Retinal pigment epithelial cell (primary cell): ENCODE measurements around the gene IFIT5.

ENCODE experiments used
- DNase-seq: peaks from one replicate; pipeline ENCODE4 v3.0.0-alpha.2; 2010; ENCODE audit warnings: low read depth
- H3K4me3 ChIP-seq: 2 replicates; pipeline ENCODE4 v1.5.1; 2011; ENCODE audit warnings: mild to moderate bottlenecking, low read length, control low read depth, moderate library complexity
- CTCF ChIP-seq: conservative IDR thresholded peaks from 2 replicates; pipeline ENCODE4 v1.5.1; 2011; ENCODE audit warnings: low read depth, low read length, control low read depth, inconsistent platforms

Gene IFIT5

DNA sequence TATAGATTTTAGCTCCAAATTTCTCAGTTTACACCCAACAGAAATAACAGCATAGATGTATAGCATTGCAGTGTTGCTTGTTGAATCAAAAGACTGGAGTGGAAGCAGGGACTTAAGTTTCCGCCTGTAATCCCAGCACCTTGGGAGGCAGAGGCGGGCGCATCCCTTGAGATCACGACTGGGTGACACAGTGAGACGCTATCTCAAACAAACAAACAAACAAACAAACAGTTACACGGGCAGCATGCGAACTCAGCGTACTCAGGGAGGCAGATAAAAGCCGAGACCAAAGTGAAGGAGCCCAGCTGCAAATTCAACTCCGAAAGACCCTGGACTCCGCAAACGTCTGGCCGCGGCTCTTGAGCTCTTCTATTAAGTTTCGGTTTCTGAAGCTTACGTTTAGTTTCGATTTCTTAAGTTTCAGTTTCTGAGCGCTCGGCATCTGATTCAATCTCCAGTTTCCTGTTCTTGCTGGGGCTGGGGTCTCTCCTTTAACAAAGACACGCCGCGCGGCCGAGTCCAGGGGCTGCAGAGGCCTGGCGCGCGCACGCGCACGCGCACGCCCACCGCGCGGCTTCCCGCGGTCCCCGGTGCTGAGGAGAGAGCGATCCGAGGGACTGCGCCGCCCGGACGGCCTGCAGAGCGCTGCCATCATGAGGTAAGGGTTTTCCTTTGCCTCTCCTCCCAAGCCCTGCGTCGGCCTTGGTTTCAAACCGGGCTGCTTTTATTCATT, at the start of gene IFIT5:
IFIT5 (plus strand) TSS at position 423 of the 733 bp plus-strand sequence; CDS start at position 654, 231 bp downstream.
- DNase-seq, result no peak
- no peak for TF ChIP-seq CTCF
- H3K4me3 ChIP-seq, result peak within 1 kb of the TSS; percentile 86

DNA sequence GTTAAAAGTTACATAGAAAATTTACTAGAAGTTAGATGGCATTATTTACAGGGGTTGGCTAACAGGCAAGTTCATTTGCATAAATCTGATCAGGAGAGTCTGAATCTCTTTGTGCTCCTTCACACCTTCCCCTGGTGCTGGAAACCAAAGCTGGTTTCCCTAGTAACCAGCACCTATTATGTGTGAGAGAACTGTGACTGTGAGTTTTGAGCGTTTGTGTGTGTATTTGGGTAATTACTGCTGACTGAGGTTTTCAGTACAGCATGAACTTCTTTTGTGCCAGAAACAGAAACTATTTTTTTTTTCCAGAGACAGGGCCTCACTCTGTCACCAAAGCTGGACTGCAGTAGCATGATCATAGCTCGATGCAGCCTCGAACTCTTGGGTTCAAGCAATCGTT, 46.8 kb upstream of the IFIT5 start:
- no peak for DNase-seq
- TF ChIP-seq CTCF, result no peak
- H3K4me3 ChIP-seq, result no peak overlapping the region

DNA sequence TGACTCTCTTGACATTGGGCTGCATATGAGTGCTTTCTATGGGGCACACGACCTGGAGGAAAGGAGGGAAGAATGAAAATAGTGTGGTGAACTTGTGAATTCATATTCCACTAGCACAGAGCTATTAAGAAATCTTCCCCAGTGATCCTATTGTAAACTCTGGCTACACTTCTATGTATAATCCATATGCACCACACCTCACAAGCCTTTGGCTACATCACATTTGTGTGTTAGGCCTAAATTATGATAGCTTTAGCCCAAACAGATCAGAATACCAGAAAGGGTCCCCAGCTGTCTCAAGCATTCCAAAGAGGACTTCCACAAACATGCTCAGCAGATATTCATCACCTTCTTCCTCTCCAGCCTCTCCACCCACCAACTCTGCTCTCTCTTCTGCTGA, 46.2 kb upstream of the IFIT5 start:
- no peak for TF ChIP-seq CTCF
- no peak overlapping the region for H3K4me3 ChIP-seq
- DNase-seq, result no peak

DNA sequence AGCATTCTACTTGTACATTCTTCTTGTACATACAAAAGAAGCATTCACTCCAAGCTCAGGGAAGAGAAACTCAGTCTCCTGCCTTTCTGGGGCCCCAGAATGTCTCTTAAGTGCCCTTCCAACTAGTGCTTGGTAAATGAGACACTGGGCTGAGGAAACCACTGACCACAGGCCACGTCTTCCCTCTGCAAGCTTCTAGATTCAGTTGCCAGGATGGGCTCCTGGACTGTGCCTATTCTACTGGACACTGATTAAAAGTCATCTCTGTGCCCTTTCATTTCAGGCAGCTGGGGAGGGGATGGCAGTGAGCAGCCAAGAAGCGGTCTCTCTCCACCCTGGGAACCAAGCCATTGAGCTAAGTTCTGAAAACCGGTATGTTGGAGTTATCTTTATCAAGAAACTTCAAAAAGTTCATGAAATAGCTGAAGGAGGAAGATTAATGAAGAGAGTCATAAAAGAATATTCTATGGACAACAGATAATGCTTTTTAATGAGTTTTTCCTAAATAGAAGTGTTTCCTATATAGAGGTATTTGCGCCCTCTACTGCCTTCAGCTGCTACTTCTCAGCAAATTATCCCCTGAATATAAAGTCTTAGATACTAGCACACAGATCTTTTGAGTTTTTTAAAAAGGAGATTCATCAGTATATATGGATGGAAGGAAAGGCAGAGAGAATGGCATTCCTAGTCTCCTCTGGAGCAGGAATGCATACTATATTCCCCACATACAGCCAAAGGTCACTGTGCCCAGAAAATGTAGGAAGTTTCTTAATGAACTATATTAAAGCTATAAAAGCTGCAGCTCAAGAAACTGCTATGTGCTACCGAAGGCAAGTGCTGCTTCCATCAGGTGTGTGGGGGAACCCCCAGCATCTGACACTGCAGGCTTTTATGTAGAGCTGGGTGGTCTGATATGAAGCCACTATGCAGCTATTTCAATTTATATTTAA, 44.9 kb upstream of the IFIT5 start:
- no peak for DNase-seq
- peak; percentile 65 for TF ChIP-seq CTCF

DNA sequence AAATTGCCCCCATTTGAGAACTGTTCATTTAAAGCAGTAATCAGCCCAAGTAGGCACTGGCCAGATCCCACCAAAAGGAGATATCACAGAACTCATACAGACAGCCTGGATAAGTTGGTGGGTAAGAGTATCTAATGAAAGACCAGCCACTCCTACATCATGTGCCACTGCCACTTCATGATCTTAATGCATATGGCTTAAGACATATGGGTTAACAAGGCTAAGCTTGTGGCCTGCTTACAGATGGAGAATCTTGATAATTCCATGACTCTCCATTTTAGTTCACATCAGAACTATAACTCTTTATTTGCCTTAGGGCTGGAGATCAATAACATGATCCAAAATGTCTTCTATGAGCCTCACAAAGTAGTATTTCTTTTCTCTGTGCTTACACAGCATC, 43.3 kb upstream of the IFIT5 start:
- H3K4me3 ChIP-seq, result no peak overlapping the region
- DNase-seq, result no peak
- TF ChIP-seq CTCF, result no peak

More for the DNA sequence above, 44.9 kb upstream of the IFIT5 start:
- H3K4me3 ChIP-seq, result no peak overlapping the region

- no peak for TF ChIP-seq CTCF
- DNase-seq, result no peak
- H3K4me3 ChIP-seq, result no peak overlapping the region
Measured at GRCh38 chr10:89371987-89372386, 42.4 kb upstream of the IFIT5 start.
